GM19324 (cell line): ENCODE data around the gene C1orf52.
A peak's percentile ranks its signal among the peaks of the same experiment; 100 is the strongest.

ENCODE experiments used
- ATAC-seq: cut with Tn5 transposase; IDR thresholded peaks from one replicate; pipeline ENCODE4 v1.9.1; 2021; ENCODE audit warnings: mild to moderate bottlenecking, moderate library complexity; ENCODE audit not compliant: unreplicated experiment, low FRiP score

Gene C1orf52

GRCh38 chr1:85259118-85259911 is at the start of gene C1orf52:
C1orf52 (minus strand) TSS chr1:85259662; CDS start chr1:85259633, 29 bp downstream.
- peak; percentile 99 for ATAC-seq

DNA sequence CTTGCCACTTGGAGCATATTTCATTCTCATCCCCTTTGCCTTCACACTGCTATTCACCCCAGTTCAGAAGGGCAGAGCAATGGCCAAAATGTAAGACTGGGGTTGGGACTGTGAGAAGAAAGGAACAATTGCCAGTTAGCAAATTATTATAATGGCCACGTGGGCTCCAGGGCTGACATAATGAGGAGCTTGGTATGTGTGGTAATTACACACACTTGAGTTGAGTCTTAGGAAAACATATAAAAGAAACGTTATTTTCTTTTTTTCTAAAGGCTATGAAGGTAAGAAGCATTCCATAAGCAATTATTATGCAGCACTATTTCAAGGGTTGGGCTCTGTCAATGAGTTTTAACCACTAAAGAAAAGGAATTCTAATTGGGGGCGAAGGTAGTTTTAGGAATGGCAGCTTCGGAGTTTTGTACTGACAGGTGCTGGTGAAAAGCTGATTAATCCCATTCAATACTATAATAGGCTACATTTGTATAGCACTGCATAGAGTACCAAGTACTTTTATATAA is 49.4 kb upstream of the C1orf52 start:
- ATAC-seq: no peak

DNA sequence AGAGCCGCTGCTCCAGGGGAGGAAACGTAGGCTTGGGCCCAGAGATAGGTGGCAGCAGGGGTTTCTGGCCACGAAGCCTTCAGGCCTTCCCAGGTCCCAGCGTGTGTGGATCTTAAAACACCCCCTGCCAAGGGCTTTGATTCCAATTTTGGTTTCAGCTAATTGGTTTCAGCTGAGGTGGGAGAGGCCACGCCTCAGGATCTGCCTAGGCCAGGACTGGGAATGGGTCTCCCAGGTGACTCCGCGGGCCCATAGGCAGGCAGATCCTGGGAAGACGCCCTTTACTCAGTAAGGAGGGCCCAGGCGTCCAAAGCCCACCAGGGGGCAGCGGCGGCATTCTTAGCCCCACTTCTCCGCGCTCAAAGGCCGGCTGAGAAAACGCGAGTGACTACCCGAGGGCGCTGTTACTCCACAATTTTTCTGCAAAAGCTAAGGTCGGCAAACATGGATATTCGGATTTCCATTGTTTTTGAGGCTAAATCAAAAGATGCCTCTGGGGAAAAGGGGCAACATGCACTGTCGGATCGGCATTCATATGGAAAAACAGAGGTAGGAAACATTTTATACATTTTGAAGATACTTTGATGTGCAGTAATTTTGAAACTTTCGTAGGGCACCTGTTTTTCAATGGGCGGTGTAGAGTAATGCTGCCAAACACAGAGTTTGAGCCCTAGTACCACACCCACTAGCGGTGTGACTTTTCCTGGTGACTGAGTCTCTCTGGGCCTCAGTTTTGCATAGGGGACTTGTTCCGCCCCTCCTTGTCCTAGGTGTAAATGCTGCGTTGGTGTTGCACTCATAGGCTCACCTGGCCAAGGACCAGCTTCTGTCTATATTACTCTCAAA is 48.7 kb upstream of the C1orf52 start:
- peak; percentile 85 for ATAC-seq

GRCh38 chr1:85306236-85306635 is 46.8 kb upstream of the C1orf52 start:
- no peak for ATAC-seq

- no peak for ATAC-seq
Observed at GRCh38 chr1:85303440-85304162, 44.1 kb upstream of the C1orf52 start.

- ATAC-seq: no peak
Observed at GRCh38 chr1:85300140-85300539, 40.7 kb upstream of the C1orf52 start.

DNA sequence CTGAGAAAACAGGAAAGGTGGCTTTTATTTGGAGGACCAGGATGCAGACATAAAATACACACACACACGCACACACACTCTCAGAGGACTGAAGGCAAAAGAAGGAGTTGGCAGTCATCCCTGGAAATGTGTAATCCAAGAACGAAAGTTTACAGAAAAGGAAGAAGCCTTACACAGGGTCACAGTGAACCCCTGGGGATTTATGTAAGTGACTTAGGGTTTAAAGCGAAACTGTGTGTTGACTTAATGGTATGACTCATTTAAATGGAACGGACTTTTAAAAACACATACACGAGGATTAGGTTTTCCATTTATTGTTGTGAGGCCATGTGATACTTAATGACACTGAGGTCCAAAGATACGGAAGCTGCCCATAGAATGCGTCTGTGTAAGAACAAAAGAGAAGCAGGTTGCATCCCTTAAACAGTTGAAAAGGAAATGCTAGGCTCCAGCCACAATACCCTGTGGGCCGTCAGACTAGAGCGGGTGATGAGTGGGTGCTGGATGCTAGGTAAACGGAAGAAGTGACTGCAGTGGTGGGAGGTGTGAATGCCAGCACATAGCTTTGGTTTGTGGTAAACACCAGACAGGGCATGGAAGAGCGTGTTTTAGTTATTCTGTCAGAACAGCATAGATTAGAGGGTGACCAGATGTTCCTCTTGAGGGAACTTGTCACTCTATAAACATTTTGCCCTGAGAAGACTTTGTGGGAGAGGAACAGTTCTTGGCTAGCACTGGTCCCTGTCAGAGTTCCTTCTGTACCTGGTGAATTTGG is 38.6 kb upstream of the C1orf52 start:
- peak; percentile 94 for ATAC-seq

- ATAC-seq: no peak
Observed at GRCh38 chr1:85297538-85297854, 38.0 kb upstream of the C1orf52 start.

- no peak for ATAC-seq
Observed at GRCh38 chr1:85296980-85297379, 37.5 kb upstream of the C1orf52 start.

DNA sequence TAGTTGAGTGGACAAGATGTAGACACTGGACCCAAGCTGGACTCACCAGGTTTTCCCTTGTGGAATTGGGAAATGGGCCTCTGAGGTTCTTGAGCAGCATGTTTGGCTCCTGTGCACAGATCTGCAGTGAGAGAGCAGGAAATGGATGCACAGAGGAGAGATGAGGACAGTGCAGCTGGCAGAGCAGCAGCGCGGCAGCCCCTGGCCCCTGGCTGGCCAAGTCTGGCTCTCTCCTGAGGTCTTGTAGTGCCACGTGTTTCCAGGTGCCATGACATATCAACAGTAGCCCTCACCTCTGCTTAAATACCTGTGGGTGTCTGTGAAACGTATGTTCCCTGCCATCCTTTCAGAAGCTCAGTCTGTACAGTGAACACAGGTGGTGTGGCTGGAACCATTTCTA is 36.2 kb upstream of the C1orf52 start:
- ATAC-seq: no peak

GRCh38 chr1:85295006-85295431 is 35.6 kb upstream of the C1orf52 start:
- no peak for ATAC-seq

GRCh38 chr1:85290826-85291225 is 31.4 kb upstream of the C1orf52 start:
- no peak for ATAC-seq

GRCh38 chr1:85289848-85290335 is 30.4 kb upstream of the C1orf52 start:
- peak; percentile 52 for ATAC-seq

DNA sequence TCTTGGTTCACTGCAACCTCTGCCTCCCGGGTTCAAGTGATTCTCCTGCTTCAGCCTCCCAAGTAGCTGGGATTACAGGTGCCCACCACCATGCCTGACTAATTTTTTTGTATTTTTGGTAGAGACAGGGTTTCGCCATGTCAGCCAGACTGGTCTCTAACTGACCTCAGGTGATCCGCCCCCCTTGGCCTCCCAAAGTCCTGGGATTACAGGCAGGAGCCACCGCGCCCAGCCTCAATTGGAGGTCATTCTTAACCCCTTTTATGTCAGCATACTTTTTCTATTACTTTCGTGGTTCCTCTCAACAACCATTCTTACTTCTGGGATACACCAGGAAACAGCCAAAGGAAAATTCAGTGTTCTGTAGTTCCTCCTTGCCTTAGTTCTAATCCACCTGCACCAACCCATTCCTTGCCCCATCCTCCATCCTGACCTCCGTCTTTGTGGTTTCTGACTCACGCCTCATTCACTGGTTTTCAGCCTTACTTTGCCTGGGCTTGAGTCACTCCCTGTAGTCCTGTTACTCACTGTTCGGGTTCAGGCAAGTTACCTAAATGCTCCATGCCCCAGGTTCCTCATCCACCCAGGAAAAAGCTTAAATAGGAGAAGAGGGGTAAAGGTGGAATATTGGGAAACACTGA is 29.9 kb upstream of the C1orf52 start:
- ATAC-seq: no peak

GRCh38 chr1:85284202-85284601 is 24.7 kb upstream of the C1orf52 start:
- ATAC-seq: no peak

GRCh38 chr1:85283475-85284199 is 24.2 kb upstream of the C1orf52 start:
- no peak for ATAC-seq

- ATAC-seq: no peak
Observed at GRCh38 chr1:85282424-85282823, 23.0 kb upstream of the C1orf52 start.

DNA sequence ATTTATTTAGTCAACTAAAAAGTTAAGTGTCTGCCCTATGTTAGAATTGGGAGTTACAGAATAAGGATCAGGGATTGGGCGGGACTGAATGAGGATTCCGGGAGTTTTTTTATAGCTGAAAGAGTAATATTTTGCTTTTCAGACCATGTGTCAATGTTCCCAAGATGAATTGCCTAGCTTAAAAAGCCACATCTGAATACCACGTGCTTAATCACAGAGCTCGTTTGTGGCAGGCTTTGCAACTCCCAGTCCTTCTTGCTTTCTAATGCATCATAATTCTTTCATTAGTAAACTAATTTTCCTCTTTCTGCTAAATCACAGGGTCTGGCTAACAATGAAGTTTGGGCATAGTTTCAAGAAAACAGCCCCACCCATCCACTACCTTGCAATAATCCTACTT is 21.2 kb upstream of the C1orf52 start:
- no peak for ATAC-seq
